GM11168 (cell line): ENCODE measurements around the gene ACTR2.
"Not testable (repeated sequence)": the region's sequence is repeated elsewhere in the genome, so short reads cannot be mapped to it uniquely, and the experiment has no call there.

Source experiments
- in situ Hi-C: fragments of 300-500 bp; cut with MboI; formaldehyde crosslinking; loops from one replicate; pipeline ENCODE4 v1.12.0; 2022; ENCODE audit warnings: low sequenced_read_pairs; ENCODE audit not compliant: unreplicated experiment

The ACTR2 gene

GRCh38 chr2:65227456-65228262 lies at the start of gene ACTR2:
Gene ACTR2, plus strand, starts transcription at chr2:65227831. Its CDS starts 79 bp downstream, at chr2:65227910.
- in situ Hi-C loops, result no loop called here

GRCh38 chr2:65182570-65182969 lies 45.1 kb upstream of the ACTR2 start:
- in situ Hi-C loops, result no loop called here

GRCh38 chr2:65183406-65183805 lies 44.2 kb upstream of the ACTR2 start:
- in situ Hi-C loops, result not testable (repeated sequence)

GRCh38 chr2:65185012-65185411 lies 42.6 kb upstream of the ACTR2 start:
- in situ Hi-C loops, result no loop called here

- in situ Hi-C loops, result no loop called here
These were observed 41.4 kb upstream of the ACTR2 start for GRCh38 chr2:65186093-65186868.

GRCh38 chr2:65186872-65187851 lies 40.5 kb upstream of the ACTR2 start:
- in situ Hi-C loops, result no loop called here

- in situ Hi-C loops, result no loop called here
These were observed 34.2 kb upstream of the ACTR2 start for GRCh38 chr2:65193446-65193845.

- in situ Hi-C loops, result no loop called here
These were observed 28.9 kb upstream of the ACTR2 start for GRCh38 chr2:65198737-65199136.

- in situ Hi-C loops, result no loop called here
These were observed 28.5 kb upstream of the ACTR2 start for GRCh38 chr2:65199166-65199565.

- in situ Hi-C loops, result no loop called here
These were observed 27.7 kb upstream of the ACTR2 start for GRCh38 chr2:65199891-65200290.

GRCh38 chr2:65204461-65205210 lies 23.0 kb upstream of the ACTR2 start:
- in situ Hi-C loops, result no loop called here

- in situ Hi-C loops, result no loop called here
These were observed 15.5 kb upstream of the ACTR2 start for GRCh38 chr2:65212115-65212514.

- in situ Hi-C loops, result no loop called here
These were observed 15.0 kb upstream of the ACTR2 start for GRCh38 chr2:65212619-65213018.

- in situ Hi-C loops, result no loop called here
These were observed 14.6 kb upstream of the ACTR2 start for GRCh38 chr2:65213035-65213434.

- in situ Hi-C loops, result no loop called here
These were observed 13.3 kb upstream of the ACTR2 start for GRCh38 chr2:65214361-65214760.

GRCh38 chr2:65214843-65215242 lies 12.8 kb upstream of the ACTR2 start:
- in situ Hi-C loops, result no loop called here

GRCh38 chr2:65215946-65216345 lies 11.7 kb upstream of the ACTR2 start:
- in situ Hi-C loops, result no loop called here

- in situ Hi-C loops, result no loop called here
These were observed 7.0 kb upstream of the ACTR2 start for GRCh38 chr2:65220432-65221131.

- in situ Hi-C loops, result not testable (repeated sequence)
These were observed 6.4 kb upstream of the ACTR2 start for GRCh38 chr2:65221275-65221674.
